PC-9 (cell line): ENCODE measurements around the gene TRAPPC12.

ENCODE experiments used
- EZH2 ChIP-seq: fragments of 200-600 bp; sonication (generic); IDR thresholded peaks from 2 replicates; pipeline ENCODE4 v1.8.0; 2017; ENCODE audit warnings: antibody characterized with exemption, low read depth
- TF ChIP-seq, protein P1 (sequence below): fragments of 200-600 bp; sonication (generic); conservative IDR thresholded peaks from 2 replicates; pipeline ENCODE4 v1.6.1; 2017; ENCODE audit warnings: mixed run types, antibody characterized with exemption, mild to moderate bottlenecking, moderate library complexity

GRCh38 chr2:3356799-3357198 is 22.7 kb upstream of the TRAPPC12 start:
- TF ChIP-seq, protein P1, sequence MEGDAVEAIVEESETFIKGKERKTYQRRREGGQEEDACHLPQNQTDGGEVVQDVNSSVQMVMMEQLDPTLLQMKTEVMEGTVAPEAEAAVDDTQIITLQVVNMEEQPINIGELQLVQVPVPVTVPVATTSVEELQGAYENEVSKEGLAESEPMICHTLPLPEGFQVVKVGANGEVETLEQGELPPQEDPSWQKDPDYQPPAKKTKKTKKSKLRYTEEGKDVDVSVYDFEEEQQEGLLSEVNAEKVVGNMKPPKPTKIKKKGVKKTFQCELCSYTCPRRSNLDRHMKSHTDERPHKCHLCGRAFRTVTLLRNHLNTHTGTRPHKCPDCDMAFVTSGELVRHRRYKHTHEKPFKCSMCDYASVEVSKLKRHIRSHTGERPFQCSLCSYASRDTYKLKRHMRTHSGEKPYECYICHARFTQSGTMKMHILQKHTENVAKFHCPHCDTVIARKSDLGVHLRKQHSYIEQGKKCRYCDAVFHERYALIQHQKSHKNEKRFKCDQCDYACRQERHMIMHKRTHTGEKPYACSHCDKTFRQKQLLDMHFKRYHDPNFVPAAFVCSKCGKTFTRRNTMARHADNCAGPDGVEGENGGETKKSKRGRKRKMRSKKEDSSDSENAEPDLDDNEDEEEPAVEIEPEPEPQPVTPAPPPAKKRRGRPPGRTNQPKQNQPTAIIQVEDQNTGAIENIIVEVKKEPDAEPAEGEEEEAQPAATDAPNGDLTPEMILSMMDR = no peak
- no peak for TF ChIP-seq EZH2
